ENCODE measurements around the gene CHRDL1. TPM values are rescaled to one million over a fixed set of nuclear protein-coding genes. Genes with fewer than 3 reads are reported as not detected.

The CHRDL1 gene, protein sequence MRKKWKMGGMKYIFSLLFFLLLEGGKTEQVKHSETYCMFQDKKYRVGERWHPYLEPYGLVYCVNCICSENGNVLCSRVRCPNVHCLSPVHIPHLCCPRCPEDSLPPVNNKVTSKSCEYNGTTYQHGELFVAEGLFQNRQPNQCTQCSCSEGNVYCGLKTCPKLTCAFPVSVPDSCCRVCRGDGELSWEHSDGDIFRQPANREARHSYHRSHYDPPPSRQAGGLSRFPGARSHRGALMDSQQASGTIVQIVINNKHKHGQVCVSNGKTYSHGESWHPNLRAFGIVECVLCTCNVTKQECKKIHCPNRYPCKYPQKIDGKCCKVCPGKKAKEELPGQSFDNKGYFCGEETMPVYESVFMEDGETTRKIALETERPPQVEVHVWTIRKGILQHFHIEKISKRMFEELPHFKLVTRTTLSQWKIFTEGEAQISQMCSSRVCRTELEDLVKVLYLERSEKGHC
- 1 to 10 TPM; 2.2 to 5.6 (median 4.4) TPM for total RNA-seq
- 1 to 10 TPM; 1.9 to 2.3 (median 2.1) TPM for polyA plus RNA-seq
- long read RNA-seq, donor 1, partial matches to known transcripts: 0 of 1 reads
- long read RNA-seq, donor 1, other reads (novel, unspliced or antisense): 0 of 1 reads
- long read RNA-seq, donor 2, partial matches to known transcripts: 0 of 2 reads
- long read RNA-seq, donor 2, other reads (novel, unspliced or antisense): 1 of 2 reads

DNA sequence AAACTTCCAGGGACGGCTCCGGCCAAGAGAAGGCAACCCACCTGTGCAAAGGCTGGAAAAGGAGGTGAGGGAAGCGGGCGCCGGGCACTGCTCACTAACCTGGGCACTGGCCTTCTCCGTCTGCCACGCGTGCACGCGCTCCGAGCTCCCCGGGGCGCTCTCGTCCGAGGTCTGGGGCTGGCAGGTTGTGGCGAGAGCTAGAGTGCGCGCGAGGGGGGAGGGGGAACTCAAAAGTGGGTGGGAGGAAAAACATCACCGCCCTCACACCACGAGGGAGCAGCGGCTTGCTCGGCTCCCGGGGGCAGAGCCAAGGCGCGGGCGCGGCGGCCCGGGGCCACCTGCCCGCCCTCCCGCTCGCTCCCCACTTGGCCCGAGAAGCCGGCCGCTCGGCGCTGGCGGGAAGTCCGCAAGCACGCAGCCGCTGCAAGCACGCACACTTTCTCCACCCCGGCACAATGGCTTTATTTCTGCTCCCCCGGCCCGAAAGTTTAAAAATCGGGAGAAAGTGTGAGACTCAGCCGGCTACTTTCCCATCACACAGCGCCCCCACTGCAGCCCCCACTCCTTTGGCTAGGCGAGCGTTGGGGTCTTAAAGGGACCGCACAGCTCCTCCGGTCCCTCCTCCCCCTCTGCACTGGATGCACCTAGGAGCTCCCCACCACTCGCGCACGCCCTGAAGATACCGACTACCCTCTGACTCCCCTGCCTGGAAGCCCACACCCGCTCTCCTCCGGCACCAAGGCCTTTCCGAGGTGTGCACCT, at the start of gene CHRDL1:
Gene CHRDL1 (minus strand): TSS at position 173 of the 762 bp plus-strand sequence. CDS start 3,636 bp downstream, outside the sequence.
- H3K9me3 ChIP-seq: no peaks in the 10 kb centered on the region
- 4 to 19% (median 9%) methylated on average over 19 to 60 of the region's 60 CpGs for WGBS, 3 donors
- intact Hi-C loops (cut with DNase I): no loop called here
- DNase-seq (peak; percentile 27 to 54), ATAC-seq (peak in 3 of 4 donors; percentile 23 to 53 (median 41))
- peaks cover 0 to 76% (median 2%) of the 10 kb centered on the region in 3 donors for H3K27me3 ChIP-seq (ENCODE audit: insufficient read depth in 3 of 3, low read length in 2 of 3)
- peak within 1 kb of the TSS; percentile 48 for H3K4me3 ChIP-seq
- no peaks in the 10 kb centered on the region for H3K4me1 ChIP-seq
- no peaks in the 10 kb centered on the region for H3K36me3 ChIP-seq (ENCODE audit: insufficient read depth in 1 of 2, low read depth in 1 of 2)
- no peak within 1 kb of the TSS for H3K27ac ChIP-seq
- TF ChIP-seq, protein P1, sequence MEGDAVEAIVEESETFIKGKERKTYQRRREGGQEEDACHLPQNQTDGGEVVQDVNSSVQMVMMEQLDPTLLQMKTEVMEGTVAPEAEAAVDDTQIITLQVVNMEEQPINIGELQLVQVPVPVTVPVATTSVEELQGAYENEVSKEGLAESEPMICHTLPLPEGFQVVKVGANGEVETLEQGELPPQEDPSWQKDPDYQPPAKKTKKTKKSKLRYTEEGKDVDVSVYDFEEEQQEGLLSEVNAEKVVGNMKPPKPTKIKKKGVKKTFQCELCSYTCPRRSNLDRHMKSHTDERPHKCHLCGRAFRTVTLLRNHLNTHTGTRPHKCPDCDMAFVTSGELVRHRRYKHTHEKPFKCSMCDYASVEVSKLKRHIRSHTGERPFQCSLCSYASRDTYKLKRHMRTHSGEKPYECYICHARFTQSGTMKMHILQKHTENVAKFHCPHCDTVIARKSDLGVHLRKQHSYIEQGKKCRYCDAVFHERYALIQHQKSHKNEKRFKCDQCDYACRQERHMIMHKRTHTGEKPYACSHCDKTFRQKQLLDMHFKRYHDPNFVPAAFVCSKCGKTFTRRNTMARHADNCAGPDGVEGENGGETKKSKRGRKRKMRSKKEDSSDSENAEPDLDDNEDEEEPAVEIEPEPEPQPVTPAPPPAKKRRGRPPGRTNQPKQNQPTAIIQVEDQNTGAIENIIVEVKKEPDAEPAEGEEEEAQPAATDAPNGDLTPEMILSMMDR (IDR thresholded peaks at IDR 0.05): no peak

DNA sequence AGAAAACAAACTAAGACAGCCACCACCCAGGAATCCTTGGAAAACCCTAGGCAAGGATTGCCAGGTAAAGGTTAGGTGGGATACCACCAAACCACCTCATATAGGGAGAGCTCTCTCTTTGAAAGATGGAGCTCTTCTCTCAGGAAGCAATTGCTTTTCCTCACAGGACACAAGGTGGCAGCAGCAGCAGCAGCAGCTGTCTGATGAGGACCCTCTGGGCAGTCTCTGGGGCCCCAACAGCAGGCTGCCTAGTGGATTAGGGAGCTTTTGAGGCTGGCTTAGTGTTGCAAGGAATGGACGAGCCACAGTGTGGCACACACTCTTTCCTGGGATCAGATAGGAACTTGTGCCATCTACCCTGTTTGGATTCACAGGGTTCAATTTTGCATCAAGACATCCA, 41.4 kb upstream of the CHRDL1 start:
- H3K27me3 ChIP-seq (ENCODE audit: insufficient read depth in 3 of 3, low read length in 2 of 3): peaks cover 0 to 32% (median 0%) of the 10 kb centered on the region in 3 donors
- H3K4me1 ChIP-seq: no peaks in the 10 kb centered on the region
- TF ChIP-seq, protein P1 (IDR thresholded peaks at IDR 0.05): no peak
- intact Hi-C loops (cut with DNase I): no loop called here
- no peaks in the 10 kb centered on the region for H3K9me3 ChIP-seq
- no peak overlapping the region for H3K27ac ChIP-seq
- H3K4me3 ChIP-seq: no peak overlapping the region
- ATAC-seq (no peak), DNase-seq (no peak)
- WGBS, 3 donors: 35 to 50% (median 38%) methylated on average over 1 of the region's 1 CpG
- H3K36me3 ChIP-seq (ENCODE audit: insufficient read depth in 1 of 2, low read depth in 1 of 2): no peaks in the 10 kb centered on the region

DNA sequence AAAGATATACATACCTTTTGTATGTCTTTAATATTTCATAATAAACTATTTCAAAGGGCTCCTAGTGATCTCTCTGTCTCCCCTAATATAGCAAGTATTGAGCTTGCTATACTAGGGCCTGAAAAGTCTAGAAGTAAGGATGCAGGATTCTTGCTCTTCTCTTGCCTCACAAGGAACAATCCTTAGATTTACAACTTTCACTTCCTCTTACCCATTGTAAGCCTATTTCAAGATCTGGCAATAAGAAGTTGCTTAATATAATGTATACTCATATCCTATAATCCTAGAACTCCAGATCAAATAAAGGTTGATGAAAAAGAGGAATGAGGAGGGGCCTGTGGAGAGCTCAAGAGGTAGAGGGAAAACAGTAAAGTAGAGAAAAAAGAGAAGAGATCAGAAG, 40.8 kb upstream of the CHRDL1 start:
- no peak overlapping the region for H3K27ac ChIP-seq
- no peaks in the 10 kb centered on the region for H3K4me1 ChIP-seq
- H3K9me3 ChIP-seq: no peaks in the 10 kb centered on the region
- H3K36me3 ChIP-seq (ENCODE audit: insufficient read depth in 1 of 2, low read depth in 1 of 2): no peaks in the 10 kb centered on the region
- DNase-seq: no peak
- H3K27me3 ChIP-seq (ENCODE audit: insufficient read depth in 3 of 3, low read length in 2 of 3): peaks cover 0 to 31% (median 0%) of the 10 kb centered on the region in 3 donors
- no peak for ATAC-seq
- TF ChIP-seq, protein P1 (IDR thresholded peaks at IDR 0.05): no peak
- H3K4me3 ChIP-seq: no peak overlapping the region
- intact Hi-C loops (cut with DNase I): no loop called here

DNA sequence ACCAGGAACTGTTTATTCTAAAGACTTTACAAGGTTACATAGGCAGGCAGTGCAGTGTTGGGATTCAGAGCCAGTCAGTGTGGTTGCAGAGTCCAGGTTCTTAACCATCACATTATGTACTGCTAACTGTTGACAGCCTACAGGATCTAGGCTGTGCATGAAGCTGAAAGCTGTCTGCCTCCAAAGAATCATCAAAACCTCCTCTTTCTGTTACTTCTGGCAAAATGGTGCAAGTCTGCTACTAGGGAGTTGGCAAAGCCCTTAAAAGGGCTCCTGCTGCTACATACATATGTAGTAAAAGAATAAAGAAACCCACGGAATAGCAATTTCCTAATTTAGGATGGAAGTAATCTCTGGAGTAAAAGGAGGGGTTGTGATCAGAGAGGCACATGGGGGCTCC, 40.4 kb upstream of the CHRDL1 start:
- H3K4me1 ChIP-seq: no peaks in the 10 kb centered on the region
- H3K9me3 ChIP-seq: no peaks in the 10 kb centered on the region
- no peak overlapping the region for H3K27ac ChIP-seq
- TF ChIP-seq, protein P1 (IDR thresholded peaks at IDR 0.05): no peak
- H3K36me3 ChIP-seq (ENCODE audit: insufficient read depth in 1 of 2, low read depth in 1 of 2): no peaks in the 10 kb centered on the region
- 22 to 71% (median 54%) methylated on average over 1 of the region's 1 CpG for WGBS, 3 donors
- intact Hi-C loops (cut with DNase I): no loop called here
- H3K4me3 ChIP-seq: no peak overlapping the region
- H3K27me3 ChIP-seq (ENCODE audit: insufficient read depth in 3 of 3, low read length in 2 of 3): peaks cover 0 to 31% (median 0%) of the 10 kb centered on the region in 3 donors
- ATAC-seq (no peak), DNase-seq (no peak)

Measured in psoas muscle (tissue), 8 donors.